Adrenal gland (tissue), 5 donors: Measurements from ENCODE around the gene PXDN.

Experiments
- POLR2A ChIP-seq, 2 donors: fragments of 450-650 bp; IDR thresholded peaks; one replicate each; pipeline ENCODE4 v1.6.1; 2017; ENCODE audit warnings: antibody characterized with exemption in 2 of 2, mild to moderate bottlenecking in 2 of 2, moderate library complexity in 1 of 2
- TF ChIP-seq, protein P1 (sequence below), 6 experiments: fragments of 450-650 bp in 4 of 6; fragments of 200-600 bp in 2 of 6; sonication (generic) in 1 of 6; IDR thresholded peaks; 1 replicate in 5 of 6; 2 replicates in 1 of 6; pipeline versions ENCODE4 v1.5.1 to v1.8.0; 2016 to 2021; ENCODE audit warnings: antibody characterized with exemption in 6 of 6, mild to moderate bottlenecking in 2 of 6, moderate library complexity in 1 of 6
- donor health status: DM: no; HTN: no; CAD: no.

DNA sequence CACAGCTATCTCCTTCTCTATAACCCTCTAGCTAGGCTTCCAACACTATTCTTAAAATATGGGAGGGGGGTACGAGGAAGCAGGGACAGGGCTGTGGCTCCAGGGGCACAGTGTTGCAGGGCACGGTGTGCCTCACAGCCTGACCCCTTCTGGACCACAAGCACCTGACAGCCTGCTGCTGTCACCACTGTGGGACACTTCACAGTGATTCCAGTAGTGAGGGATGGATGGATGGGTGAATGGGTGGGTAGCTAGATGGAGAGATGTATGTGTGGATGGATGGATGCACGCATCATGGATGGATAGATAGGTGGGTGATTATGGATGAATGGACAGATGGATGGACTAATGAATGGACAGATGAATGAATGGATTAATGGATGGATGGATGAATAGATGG lies 21.6 kb downstream of the PXDN start:
- no peak for TF ChIP-seq POLR2A (IDR thresholded peaks at IDR 0.05)
- TF ChIP-seq, protein P1, sequence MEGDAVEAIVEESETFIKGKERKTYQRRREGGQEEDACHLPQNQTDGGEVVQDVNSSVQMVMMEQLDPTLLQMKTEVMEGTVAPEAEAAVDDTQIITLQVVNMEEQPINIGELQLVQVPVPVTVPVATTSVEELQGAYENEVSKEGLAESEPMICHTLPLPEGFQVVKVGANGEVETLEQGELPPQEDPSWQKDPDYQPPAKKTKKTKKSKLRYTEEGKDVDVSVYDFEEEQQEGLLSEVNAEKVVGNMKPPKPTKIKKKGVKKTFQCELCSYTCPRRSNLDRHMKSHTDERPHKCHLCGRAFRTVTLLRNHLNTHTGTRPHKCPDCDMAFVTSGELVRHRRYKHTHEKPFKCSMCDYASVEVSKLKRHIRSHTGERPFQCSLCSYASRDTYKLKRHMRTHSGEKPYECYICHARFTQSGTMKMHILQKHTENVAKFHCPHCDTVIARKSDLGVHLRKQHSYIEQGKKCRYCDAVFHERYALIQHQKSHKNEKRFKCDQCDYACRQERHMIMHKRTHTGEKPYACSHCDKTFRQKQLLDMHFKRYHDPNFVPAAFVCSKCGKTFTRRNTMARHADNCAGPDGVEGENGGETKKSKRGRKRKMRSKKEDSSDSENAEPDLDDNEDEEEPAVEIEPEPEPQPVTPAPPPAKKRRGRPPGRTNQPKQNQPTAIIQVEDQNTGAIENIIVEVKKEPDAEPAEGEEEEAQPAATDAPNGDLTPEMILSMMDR (IDR thresholded peaks at IDR 0.05), result no peak
